Right ventricle myocardium superior (tissue), 1 donor: ENCODE measurements around the gene PRKACA. TPM values are rescaled to one million over a fixed set of nuclear protein-coding genes. Genes with fewer than 3 reads are reported as not detected.

Experiments
- ATAC-seq: fragments of 200-7000 bp; cut with Tn5 transposase; one replicate; pipeline ENCODE4 v1.9.1; 2020; ENCODE audit warnings: mild to moderate bottlenecking; ENCODE audit not compliant: poor library complexity
- DNase-seq: peaks from one replicate; pipeline ENCODE4 v3.0.0-alpha.2; 2020
- intact Hi-C: fragments of 100-400 bp; cut with DNase I; formaldehyde crosslinking; loops from one replicate; pipeline ENCODE4 v1.11.2; 2022
- long read RNA-seq: library from polyadenylated mRNA; unstranded; transcript quantifications from one replicate; pipeline ENCODE4 v2.0.0, GENCODE V29; 2021
- total RNA-seq: library from RNA; stranded (reverse); fragmentation: NEBNext Ultra II Directional; extraction: Animal tissue kit (Norgen Biotek cat#: 25700); gene quantifications from one replicate; pipeline ENCODE4 v1.2.1, GENCODE V29; 2021
- donor health status: DM: no; HTN: yes; CAD: no; lungs with severe emphysema.

The PRKACA gene
- total RNA-seq = 460 TPM
- long read RNA-seq, transcript PRKACA-201 (10 exons, 2,677 nt) = major isoform, 124 of 271 reads
- long read RNA-seq, partial matches to known transcripts = 19 of 271 reads
- long read RNA-seq, other reads (novel, unspliced or antisense) = 127 of 271 reads

DNA sequence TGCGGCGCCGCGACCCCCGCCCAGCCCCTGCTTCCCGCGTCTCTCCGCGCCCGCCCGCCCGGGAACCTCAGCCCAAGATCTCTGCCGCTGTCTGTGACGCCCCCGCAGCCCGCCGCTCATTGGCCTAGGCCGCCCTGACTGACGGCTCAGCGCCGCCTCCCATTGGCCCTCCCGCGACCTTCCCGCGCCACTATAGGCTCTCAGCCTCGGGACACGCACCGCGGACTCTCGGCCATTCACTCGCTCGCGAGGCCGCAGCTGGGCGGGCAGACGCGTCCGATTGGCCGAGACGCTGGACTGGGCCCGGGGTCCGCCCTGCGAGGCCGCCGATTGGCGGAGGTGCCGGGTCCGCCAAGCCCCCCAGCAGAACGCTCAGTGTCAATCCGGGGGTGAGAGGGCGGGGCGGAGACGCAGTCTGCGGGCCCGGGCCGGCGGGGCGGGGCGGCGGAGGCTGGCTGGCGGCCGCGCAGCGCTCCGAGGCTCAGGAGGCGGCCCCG, at the start of gene PRKACA:
PRKACA (minus strand) TSS at position 95 of the 497 bp plus-strand sequence. CDS start 215 bp downstream, outside the sequence.
- ATAC-seq (peak; percentile 87), DNase-seq (peak; percentile 99)
- intact Hi-C loops = no loop called here

DNA sequence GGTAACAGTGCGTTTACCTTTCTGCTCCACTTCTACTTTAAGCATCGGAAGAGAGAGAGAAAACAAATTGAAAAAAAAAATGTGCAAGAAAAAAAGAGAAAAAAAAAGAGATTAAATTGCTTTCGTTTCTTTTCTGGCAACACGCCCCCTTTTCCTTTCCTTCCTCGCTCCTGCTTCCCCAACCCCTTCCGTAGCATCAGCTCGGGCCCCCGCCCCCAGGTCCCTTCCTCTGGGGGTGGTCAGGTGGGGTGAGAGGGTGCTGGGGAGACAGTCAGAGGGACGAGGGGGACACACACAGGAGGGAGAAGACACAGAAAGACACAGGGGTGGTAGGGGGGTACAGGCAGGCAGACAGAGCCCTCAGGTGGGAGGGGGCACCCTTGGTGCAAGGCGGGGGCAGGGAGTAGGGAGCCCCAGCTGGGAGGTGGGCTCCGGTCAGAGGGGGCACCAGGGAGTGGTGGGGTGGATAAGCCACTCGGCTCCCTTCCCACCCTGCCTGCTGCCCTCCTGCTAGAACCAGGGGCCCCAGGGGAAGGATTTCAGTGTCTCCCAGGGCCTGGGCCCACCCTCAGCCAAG, 49.5 kb upstream of the PRKACA start:
- ATAC-seq = no peak
- no peak for DNase-seq
- intact Hi-C loops = no loop called here

DNA sequence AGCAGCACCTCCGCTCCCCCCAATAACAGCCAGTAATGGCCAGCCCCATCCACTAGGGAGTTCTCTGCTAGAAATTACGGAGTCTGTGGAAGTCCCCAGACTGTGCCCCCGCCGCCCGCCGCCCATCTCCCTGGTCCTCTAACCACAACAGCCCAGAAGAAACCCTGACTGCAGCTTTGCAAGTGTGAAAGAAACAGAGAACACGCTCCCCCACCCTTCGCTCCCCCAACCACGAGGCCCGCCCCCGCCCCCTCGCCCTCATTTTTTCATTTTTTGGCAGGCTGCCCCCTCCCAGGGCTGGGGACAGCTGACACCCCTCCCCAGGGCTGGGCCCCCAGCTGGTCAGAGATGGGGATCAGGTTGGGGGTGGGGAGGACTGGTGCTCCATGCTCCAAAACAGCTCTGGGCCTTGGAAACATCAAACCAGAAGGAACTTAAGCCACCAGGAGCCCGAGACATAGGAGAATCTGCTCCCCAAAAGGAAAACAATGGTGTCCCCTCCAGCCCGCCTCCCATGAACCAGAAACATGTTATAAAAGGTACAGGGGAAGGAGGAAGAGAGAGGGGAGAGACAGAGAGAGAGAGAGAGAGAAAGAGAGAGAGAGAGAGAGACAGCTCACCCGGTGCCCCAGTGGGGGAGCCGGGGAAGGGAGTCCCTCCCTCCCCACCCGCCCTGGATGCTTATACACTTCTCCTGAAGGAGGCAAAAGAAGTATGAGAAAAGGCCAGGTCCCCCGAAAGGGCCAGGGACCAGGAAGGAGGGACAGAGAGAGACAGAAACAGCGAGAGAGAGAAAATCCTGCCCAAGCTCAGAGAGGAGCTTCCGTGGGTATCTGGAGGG, 48.6 kb upstream of the PRKACA start:
- intact Hi-C loops = no loop called here
- DNase-seq (no peak), ATAC-seq (no peak)

DNA sequence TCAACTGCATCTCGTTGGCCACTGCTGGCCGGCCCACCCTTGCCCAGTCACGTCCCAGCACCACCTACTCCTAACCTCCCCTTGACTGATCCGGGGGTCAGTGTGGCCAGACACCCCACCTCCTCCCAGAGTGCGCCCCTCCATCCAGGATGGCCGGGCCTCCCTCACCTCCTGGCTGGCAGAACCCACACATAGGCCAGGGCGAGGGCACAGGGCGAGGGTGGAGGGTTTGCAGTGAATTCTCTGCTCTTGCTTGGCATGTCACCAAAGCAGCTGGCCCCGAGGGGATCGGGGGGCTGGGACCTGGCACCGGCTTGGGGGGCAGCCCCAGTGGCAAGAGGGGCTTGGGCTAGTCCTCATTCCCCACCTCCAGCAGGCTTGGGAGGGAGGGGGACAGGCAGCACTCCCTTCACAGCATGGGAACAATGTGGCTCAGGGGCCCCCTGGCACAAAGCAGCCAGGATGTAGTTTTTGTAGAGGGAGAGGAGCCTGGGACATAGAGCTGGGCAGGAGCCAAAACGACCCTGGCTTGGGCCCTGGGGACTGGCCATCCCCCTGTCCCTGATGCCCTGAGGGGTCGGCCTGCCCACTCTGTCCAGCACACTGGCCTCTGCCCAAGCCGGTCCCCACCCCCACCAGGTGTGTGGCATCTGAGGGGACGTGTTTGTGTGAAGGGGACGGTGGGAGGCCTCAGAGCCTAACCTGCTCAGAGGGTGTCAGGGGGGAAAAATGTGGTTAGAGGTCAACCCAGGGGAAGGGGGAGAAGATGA, 47.3 kb upstream of the PRKACA start:
- intact Hi-C loops = no loop called here
- DNase-seq (no peak), ATAC-seq (no peak)

DNA sequence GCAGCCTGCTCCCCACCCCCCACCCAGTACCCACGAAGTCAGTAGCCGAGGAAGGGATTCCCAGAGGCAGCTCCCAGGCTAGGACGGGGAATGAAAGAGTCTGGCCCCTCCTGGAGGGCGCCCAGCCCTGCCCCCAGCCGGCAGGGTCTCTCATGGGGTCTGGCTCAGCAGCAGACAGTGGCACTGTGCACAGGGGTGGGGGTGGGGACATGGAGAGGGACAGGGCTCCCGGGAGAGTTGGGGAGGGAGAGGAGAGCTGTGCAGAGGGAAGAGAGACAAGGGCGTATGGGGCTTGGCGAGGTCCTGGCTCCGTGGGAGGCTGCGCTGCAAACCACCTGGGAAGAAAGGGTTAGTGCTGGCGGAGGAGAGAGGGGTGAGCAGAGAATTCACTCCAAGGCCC, 46.5 kb upstream of the PRKACA start:
- intact Hi-C loops = no loop called here

DNA sequence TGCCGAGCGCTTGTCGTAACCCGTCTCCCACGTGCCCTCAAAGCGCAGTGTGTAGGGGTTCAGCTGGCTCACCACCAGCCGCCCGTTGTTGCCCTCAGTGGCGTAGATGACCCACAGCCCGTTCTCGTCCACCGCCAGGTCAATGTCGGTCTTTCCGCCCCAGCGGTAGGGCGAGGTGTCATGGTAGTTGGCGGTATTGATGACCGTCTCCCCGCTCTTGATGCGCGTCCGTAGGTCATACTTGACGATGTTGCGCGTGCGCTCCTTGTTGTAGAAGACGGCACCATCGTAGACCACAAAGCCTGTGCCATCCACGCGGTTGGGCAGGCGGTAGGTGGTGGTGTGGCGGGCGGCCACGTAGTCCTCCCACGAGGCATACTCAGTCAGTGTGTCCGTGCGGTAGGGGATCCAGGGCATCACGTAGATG, 45.3 kb upstream of the PRKACA start:
- ATAC-seq (no peak), DNase-seq (no peak)
- intact Hi-C loops = no loop called here

More for the DNA sequence above, 46.5 kb upstream of the PRKACA start:
- ATAC-seq (no peak), DNase-seq (no peak)

DNA sequence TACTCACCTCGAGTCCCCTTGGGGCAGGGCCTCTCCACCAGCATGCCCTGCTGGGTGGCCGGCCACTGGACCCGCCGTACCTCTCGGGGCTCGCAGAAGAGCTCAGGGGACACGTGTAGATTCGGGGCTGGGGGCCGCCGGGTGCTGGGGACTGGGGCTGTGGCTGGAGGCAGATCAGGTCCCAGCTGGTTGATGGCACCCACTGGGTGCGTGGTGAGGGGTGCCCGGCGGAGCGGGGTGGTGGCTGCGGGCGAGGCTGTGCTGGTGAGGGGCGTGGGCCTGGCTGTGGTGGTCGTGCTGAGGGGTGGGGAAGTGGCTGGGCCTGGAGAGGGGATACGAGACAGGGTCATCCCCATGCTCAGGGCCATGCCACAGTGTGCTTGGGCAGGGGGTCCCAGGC, 43.7 kb upstream of the PRKACA start:
- ATAC-seq (no peak), DNase-seq (no peak)
- intact Hi-C loops = no loop called here

DNA sequence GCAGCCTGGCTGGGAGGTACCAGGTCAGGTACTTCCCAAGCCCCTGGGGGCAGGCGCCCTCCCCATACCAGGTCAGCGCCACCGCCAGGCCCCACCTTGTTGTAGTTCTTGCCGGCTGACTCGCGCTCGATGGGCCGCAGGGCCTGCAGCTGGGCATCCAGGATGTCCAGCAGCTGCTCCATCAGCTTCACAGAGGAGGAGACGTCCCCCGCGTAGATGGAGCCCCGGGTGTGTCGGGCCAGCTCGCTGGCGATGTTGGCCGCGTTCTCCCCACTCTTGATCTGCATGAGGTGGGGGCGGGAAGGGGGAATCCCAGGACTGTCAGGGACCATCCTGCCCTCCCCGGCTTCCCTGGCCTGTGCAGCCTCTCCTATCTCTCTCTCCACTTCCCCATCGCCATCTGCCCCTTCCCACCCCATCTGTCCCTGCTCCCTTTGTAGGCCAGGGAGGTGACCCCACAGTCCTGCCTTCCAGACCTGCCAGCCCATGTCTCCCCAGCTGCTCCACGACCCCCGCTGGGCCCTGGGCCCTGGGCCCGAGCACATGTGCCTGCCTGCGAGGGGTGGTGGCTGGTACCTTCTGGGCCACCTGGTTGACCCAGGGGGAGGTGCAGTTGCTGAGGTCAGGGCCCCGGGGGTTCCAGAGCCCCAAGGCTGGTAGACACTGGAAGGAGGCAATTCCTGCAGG, 42.6 kb upstream of the PRKACA start:
- intact Hi-C loops = no loop called here
- ATAC-seq (no peak), DNase-seq (no peak)

DNA sequence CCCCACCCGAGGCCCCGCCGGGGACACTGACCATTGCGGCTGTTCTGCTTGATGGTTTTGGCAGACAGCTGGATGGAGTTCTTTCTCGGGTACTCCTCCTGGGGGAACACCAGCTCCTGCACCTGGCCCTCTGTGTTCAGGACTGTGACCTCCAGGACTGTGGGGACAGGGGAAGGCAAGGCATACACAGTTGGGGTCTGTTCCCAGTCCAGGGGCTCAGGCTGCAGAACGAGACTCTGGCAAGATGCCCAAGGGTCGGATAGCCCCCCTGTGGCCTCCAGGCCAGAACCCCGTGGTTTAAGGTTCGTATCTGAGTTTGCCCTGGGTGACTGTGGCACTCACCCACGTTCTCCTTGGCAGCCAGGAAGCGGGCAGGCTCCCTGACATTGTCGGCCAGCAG, 41.5 kb upstream of the PRKACA start:
- ATAC-seq = no peak
- intact Hi-C loops = no loop called here
- DNase-seq = no peak

DNA sequence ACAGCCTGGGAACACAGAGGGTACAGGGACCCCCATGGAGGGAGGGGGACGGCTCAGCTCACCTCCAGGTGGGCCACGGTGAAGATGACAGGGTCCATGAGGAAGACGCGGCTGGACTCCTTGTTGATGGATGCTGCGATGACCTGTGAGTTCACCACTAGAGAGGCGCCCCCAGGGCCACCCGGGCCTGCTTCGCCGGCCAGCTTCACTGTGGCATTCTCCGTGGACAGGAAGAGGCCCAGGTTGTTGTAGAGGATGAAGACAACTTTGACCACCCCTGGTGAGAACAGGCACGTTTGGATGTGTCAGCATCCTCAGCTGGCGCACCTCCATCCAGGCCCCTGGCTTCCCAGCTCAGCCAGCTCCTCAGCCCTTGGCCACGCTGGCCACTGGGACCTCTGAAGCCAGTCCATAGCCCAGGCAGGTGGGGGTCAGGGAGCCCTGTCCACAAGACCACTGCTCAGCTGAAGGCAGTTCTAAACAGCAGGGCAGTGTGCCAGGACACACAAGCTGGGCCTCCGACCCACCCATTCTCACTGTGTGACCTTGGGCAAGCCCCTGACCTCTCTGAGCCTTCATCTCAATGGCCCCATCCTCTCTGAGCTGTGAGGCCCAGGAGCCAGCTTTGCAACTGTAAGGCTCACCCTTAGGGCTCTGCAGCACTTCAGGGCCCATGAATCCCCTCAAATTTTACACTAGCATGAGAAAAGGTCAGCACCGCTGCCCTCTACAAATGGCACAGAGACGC, 40.9 kb upstream of the PRKACA start:
- intact Hi-C loops = no loop called here
- DNase-seq (no peak), ATAC-seq (no peak)

DNA sequence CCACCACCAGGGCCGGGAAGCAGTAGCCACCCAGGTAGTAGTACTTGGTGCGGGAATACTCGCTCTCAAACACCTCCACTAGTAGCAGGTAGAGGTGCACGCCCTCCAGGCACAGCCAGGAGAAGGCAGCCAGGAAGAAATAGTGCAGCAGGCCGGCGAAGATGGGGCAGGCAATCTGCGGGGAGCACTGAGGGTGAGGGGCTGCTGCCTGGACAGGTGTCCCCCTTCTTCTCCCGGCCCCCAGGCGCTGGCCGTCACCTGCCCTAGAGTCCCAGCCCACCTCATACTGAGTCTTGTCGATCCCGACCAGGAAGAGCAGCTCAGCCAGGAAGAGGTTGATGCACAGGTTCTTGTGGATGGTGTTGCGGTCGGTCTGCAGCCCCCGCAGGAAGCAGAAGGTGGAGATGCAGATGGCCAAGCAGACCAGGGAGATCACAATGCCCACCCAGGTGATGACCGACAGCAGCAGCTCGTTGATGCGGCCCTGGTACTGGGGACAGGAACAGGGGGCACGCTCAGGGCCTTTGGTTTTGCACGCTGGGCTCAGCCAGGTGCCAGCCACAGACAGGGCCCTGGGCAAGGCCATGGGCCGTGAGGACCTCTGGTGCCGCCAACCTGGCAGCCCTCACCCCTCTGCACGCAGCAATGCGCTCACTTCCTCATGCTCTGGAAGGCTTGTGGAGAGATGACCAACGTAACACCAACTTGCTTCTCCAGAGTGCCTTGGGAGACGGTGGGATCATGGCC, 39.6 kb upstream of the PRKACA start:
- no peak for ATAC-seq
- no peak for DNase-seq
- intact Hi-C loops = no loop called here

DNA sequence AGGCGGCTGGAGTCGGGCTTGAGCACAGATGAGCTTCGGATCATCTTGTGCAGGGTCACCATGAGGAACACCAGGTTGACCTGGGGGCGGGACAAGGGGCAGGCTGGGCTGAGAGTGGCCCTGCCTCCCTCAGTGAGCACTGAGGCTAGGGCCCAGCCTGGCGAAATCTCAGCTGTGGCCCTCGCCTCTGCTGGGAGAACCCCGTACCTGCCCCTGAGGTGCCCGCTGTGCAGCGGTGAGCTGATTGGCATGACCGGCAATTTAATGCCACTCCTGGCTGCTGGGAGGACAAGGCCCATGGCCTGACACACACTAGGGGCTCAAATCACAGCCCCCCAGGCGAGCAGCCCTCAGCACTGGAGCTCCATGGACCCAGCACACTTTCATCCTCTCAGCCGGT, 38.6 kb upstream of the PRKACA start:
- ATAC-seq (no peak), DNase-seq (no peak)
- intact Hi-C loops = no loop called here

DNA sequence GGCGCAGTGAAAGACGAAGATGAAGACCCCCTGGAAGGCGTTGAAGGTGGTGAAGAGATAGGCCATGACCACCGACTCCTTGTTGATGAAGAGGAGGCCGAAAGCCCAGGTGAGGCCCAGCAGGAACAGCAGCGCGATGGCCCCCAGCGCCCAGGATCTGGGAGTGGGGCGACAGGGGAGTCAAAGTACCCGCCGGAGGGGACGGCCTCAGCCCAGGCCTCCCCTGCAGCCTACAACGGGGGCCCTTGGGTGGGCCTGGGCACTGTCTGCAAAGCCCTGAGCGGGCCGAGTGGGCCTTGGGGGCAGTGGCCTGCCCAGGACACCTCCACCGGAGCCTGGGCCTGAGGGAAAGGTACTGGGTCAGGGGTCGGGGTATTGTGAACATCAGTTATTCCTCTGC, 37.8 kb upstream of the PRKACA start:
- no peak for DNase-seq
- no peak for ATAC-seq
- intact Hi-C loops = no loop called here

DNA sequence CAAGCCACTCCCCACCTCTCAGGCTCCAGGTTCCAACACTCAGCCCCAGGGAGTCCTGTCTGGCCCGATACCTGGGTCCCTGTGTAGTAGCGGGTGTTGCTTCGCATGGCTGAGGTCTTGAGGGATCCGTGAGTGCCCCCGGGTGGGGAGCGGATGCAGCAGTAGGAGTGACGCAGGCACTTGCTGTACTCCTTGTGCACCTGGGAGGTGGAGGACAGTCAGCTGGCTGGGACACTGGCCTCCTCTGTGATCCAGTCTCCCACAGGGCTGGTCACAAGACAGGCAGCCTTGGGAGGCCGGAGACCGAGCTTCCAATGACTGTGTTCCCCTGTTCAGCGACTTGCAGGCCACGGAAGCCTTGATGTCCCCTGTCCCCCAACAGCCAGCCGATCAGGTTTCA, 35.2 kb upstream of the PRKACA start:
- intact Hi-C loops = no loop called here
- DNase-seq (no peak), ATAC-seq (no peak)

DNA sequence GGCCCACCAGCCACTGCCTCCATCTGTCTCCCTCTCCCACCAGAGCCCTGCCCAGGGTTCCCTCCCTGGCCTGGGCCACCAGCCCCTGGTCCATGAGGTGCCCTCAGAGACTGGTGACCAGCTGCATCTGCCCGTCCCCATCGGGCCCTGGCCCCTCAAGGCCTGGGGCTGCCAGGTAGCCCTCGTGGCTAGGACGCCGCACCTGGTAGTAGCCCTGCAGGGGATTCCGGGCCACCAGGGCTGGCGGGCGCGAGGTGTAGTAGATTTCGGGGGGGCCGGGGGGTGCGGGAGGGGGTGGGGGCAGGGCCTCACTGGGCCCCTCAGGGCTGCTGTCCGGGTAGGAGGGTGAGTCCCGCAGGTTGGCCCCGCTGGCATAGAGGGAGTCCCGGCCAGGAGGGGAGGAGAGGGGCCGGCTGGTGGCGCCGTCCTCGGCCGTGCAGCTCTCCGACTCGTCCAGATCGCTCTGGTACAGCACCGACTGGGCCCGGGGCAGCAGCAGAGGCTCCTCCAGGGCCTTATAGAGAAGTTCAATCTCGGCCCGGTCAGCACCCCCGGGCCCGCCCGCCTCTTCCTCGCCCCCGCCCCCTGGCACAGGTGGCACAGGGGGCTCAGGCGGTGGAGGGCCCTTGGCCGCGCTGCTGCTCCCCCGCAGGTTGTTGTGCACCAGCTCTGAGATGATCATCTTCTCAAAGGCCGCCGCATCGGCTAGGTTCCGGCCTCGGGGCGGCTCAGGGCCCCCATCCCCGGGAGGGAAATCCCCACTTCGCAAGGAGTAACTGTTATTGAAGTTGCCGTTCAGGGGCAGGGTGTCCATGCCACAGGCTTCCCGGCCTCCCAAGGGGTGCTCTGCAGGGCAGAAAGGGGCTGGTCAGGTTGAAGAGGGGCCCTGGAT, 33.5 kb upstream of the PRKACA start:
- ATAC-seq (no peak), DNase-seq (no peak)
- intact Hi-C loops = no loop called here

DNA sequence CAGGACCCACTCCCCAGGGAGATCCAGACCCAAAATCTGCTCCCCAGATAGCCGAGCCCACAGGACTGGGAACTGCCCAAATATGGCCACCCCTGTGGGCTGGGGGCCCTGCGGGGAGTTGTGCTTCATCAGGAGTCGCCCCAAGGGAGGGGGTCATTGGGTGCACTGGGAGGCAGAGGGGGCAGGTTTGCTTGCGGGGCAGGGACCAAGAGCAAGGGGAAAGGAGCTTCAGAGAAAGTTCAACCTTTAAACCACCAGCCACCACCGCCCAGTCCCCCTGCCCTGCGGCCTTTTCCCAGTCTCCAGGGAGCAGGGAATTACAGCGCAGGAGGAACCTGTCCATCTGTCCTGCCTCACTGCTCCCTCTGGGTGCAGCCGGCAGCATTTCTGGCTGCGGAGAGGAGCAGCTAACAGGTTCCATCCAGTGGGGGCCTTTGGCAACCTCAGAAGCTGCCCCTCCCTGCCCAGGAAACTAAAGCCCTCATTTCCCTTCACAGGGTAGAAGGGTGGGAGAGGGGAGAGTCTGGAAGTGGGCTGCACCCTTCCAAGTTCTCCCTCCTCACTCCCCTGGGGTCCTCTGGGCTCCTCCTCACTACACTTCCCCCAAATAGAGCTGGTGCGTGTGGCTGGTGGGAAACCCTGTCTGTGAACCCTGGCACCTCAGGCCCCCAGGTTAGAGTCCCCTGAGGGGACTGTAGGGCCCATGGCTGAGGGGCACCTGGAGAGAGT, 32.6 kb upstream of the PRKACA start:
- intact Hi-C loops = no loop called here
- DNase-seq (no peak), ATAC-seq (no peak)
